Caki2 (cell line): ENCODE data around the gene GNAT3. TPM values are rescaled to one million over a fixed set of nuclear protein-coding genes. Genes with fewer than 3 reads are reported as not detected.

Source experiments
- DNase-seq: peaks from one replicate; pipeline ENCODE4 v3.0.0-alpha.2; 2015; ENCODE audit warnings: low read depth
- in situ Hi-C: cut with HindIII; loops from 2 replicates; pipeline ENCODE4 v1.10.0; 2016; ENCODE audit warnings: low sequenced_read_pairs, low pct_unique_long_range_greater_than_20kb, mixed read lengths
- total RNA-seq: library from RNA; depleted of rRNA; stranded (reverse); fragments of >200 nt; shearing (Covaris generic); gene quantifications from 2 replicates; pipeline ENCODE4 v1.2.3, GENCODE V29; 2014; ENCODE audit warnings: low replicate concordance

The GNAT3 gene
- total RNA-seq, 1 experiment from 2014 or later: not detected

DNA sequence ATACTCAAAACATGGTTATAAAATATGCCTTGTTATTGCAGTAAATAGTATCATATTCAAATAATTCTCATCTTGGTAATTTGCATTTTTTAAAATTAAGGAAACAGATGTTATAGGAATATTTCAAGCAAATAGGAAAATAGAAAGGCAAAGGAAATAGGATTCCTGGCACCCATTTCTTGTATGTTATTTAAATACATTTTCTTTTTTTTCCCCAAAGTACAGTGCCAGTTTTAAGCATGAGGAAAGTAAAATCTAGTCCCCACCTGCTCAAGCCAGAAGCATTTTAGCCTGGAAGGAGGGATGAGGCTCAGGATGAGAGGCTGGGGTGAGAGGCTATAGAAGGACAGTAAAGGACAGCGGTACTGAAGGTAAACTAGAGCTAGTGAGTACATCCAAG lies 38.1 kb downstream of the GNAT3 start:
- in situ Hi-C loops: no loop called here
- no peak for DNase-seq

DNA sequence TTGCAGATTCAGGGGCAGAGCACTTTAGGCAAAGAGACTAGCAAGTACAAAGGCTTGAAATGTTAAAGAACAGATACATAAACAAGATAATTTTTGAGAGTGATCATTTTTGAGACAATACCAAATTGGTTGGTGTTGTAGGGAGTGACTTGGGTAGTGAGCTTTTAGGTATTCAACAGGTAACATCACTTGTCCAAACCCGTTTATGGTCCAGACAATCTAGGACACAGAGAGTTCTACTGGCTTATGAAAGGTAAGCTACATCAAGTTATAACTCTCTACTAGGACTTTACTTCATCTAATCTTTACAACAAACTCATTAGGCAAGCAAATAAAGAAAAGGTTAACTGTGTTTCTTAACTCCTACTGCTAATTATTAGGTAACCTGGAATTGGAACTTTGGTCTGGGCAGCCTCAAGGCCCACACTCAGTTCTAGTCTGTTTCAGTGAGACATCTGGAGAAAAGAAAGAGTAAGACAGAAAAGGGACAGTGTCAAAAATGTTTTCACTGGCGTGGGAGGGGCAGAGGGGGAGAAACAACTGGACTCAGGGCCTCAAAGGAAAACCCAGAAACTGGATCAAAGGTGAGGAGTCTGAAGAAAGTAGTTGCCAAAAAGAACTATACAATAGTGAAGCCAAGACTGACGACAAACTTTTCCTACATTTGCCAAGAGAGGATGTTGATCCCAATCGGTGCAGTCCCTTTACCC lies 39.2 kb downstream of the GNAT3 start:
- in situ Hi-C loops: no loop called here
- no peak for DNase-seq

DNA sequence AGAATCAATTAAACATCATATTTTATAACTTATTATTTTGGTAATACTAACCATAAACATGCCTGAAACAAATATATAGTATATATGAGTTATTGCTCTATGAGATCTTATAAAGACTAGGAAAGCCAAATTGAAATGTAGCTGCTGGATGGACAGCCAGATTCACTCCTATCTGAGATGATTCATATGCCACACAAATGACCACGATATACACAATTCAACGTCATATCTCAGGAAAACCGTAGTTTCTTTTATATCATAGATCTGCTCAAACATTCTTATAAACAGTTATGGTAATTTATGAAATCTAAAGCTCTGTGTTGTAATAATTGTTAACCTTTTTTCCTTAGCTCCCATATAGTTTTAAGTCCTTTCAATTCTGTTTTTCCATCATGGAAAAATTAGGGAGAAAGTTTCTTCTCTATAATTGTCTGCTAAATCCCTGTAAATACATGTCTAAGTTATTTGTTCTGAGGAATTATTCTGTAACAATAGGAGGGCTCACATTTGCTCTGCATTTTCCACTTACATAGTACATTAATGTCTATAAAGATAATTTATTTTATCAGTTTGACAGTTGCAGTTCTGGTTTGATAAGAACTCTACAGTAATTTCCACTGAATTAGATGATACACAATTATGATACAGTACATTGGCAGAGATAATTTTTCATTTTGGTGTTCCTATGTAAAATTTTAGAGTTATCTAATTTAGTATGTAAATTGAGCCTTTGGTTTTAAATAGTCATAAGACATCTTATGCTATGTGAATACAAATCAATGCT lies 42.7 kb downstream of the GNAT3 start:
- in situ Hi-C loops: no loop called here
- DNase-seq: no peak

DNA sequence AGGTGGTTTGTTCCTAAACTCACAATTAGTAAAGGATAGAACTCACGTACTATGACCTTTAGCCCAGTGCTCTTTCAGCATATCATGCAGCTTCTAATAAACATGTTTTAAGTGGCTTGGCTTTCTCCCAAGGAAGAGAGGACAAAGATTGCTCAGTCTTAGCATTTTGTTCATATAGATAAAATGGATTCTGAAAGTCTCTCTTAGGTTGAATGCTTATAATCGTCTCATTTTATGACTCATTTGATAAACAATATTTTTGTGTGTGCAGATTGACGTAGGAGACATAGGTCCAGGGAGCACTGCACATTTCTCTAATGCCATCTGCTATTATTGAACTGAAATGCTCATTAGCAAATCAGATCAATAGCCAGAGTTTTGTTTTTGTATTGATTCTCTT lies 44.8 kb downstream of the GNAT3 start:
- in situ Hi-C loops: no loop called here
- DNase-seq: peak; percentile 4

DNA sequence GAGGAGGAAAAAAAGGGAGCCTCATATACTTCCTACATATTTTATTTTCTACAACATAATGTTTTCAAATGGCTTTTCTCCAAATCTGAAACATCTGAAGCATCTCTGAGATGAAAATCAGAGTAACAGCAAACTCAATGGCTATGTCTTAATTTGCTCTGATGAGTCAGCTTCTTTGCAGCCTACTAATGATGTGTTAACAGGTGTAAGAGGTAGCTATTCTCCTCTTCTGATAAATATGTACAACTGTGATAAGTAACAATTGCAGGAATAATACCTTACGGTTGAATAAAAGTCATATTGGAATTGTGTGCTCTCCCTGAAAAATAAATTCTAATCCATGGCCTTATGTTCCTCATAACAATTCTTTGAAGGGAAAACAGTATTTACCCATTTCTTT lies 45.2 kb downstream of the GNAT3 start:
- no peak for DNase-seq
- in situ Hi-C loops: no loop called here

DNA sequence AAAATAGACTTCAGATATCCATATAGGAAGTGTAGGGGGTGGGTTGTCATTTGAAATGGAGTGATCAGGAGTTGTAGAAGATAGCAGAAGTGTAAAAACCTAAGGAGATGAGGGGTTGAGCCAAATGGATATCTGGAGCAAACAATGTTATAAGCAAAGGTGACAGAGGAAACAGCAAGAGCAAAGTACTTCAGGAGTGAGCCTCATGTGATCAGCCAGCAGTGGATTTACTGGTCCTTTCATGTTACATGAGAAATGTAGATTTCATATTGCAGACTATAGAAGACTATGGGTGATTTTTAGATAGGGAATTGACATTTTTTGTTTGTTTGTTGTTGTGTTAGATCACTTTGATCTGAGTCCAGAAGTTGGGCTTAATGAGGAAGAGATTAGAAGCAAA lies 47.7 kb downstream of the GNAT3 start:
- in situ Hi-C loops: no loop called here
- no peak for DNase-seq

DNA sequence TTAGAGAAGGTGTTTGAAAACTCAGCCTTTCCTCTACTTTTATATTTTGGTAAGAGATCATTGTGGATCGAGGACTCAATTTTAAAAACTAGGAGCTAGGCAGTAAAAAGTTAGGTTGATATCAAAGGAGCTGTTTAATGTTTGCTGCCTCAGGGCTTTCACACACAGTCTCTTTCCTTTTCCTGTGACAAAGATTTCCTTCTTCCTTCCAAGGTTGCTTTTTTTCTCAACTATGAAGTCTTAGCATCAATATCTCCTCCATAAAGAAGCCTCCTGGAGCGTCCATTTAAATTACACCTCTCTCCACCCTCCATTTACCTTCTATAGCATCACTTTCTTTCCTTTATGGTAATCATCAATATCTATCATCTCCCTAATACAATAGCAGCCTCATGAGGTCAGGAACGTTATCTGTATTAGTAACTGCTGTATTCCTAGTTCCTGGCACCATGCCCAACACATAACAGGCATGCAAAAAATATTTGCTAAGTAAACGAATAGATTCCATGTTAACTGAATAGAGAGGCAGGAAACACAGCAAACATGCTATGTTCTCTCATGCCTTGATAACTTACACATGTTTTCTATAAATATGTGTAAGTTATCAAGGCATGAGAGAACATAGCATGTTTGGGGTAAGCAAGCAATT lies 48.5 kb downstream of the GNAT3 start:
- DNase-seq: no peak
- in situ Hi-C loops: no loop called here

DNA sequence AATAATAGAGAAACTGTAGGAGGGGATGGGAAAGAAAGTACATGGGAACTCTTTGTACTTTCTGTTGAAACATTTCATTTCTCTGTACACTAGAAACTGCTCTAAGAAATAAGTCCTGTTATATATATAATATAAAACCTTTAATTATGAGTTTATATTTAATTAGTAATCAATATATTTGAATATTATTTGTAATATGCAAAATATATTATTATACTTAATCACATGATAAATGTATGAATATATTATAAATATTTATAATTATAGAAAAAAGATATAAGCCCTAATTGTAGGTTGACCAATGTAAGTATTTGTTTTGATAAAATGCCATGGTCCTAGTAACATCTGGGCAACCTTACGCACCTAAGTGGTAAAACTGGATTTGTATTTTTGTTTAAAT lies 51.0 kb downstream of the GNAT3 start:
- DNase-seq: no peak
- in situ Hi-C loops: no loop called here

DNA sequence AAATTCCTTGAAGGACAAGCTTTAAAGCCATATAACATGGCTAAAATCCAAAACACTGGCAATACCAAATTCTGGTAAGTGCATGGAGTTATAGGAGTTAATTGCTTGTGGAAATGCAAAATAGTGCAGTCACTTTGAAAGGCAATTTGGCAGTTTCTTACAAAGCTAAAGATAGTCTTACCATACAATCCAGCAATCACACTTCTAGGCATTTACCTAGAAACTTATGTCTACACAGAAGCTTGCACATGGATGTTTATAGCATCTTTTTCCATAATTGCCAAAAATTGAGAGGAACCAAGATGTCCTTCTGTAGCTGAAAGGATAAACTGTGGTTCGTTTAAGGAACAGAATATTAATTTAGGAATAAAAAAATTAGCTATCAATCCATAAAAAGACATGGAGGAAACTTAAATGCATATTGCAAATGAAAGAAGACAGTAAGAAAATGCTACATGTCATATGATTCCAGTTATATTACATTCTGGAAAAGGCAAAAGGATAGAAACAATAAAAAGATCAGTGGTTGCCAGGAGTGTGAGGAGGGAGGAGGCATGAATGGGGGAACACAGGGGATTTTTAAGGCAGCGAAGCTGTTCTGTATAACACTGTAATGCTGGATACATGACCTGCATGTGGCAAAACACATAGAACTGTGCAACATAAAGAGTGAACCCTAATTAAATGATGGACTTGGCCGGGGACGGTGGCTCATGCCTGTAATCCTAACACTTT lies 51.9 kb downstream of the GNAT3 start:
- DNase-seq: no peak
- in situ Hi-C loops: no loop called here

DNA sequence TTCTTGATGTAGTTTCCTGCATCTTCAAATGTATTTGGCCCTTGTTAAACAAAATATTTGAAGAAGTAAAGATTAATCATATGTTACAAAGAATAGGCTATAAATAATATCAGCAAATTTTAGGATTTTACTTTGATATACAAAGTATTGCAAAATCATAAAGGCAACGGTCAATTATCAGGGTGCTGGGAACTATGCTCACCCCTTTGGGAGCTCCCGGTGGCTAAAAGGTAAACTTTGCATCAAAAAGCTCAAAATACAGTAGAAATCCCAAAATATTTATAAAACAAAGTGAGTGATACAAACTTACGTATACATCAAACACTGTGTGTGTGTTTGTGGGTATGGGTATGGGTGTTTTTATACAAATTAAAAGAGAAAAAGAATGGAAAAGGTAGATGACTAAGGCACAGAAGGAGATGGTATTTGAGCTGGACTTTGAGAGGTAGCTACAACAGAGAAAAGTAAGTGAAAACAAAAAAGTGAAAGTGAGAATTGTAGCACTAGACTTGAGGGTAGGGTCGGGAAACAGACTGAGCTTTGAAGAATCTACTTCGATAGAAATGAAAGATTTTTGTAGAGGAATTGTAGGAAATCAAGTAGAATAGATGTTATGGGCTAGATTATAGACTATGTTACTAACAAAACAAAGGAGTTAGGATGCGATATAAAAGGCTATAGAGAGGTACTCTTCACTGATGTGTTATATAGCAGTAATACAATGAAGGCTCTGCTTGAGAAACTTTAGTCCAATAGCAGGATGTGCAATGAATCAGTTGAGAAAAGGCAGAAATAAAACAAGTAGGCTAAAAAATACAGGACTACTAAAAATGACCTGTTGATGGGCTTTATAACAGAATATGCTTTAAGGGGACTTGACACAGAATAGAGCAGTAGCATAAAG lies 52.8 kb downstream of the GNAT3 start:
- in situ Hi-C loops: no loop called here

DNA sequence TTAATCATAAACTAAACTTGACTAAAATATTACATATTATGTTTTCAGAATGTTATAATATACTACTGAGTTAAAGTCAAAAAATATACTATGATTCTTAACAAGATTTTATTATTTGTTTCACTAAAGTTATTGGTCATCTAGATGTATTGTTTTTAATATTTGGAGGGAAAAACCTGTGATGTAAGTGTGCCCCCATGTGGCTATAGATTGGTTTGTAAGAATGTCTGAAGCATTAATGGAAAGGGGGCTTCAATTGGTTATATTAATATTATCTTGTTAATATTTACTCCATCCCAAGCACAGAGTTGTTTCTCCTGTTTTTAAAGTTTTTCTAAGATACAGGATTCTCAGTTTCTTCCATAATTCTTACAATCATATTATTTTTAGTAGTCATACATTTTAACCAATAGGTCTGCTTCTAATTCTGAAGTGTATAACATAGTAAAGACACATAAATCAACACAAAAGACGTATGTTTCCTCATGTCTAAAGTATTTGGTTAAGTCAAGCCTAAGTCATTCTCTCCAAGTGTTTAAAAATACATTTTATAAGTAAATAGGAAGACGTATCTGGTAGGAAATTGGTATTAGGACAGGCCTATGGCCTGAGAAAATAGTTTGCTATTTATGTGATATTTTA lies 58.0 kb downstream of the GNAT3 start:
- in situ Hi-C loops: no loop called here
- DNase-seq: no peak

More for the DNA sequence above, 52.8 kb downstream of the GNAT3 start:
- no peak for DNase-seq

DNA sequence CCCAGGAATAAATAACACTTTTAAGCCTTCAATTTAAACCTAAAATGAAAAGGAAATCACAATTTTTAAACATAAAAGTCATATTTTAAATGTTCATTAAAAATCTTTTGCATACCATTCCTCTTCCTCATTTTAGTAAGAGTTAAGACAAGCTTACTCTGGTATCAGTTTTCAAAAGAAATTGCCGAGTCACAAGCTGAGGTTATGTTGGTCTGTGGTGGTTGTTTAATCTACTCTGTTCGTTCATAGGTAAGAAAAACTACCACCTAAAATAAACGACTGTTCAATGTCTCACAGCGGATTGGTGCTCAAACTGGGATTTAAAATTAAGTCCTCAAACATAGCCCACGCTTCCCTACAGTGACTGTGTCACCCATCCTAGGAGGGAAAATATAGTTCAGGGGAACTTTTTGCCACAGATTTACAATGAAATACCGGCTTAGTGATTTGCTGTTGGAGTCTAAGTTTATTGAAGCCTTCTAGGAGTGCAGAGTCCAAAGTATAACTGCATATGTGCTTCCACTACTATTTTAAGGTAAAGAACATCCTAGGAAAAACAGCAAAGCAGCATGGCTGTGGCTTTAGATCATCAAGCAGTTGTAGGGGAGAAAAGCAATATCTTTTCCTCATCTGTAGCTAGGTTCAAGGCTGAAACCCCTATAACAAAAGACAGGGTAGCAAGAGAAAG lies 61.1 kb downstream of the GNAT3 start:
- in situ Hi-C loops: no loop called here
- DNase-seq: no peak

DNA sequence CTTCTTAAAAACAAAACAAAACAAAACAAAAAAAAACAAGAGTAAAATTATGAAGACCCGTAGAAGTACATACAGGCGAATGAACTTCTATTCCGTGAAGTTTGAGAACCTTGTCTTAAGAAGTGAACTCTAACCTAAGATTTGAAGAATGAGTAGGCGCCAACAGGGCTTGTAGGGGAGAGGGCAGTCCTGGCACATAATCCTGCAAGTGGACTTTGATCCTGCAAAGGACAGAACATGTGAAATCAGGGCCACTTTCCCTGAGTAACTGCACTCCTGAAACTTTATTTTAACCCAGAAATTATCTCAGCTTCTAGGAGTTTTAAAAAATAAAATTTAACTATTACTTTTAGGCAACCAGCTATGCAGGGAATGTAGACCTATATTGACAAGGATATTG lies 62.0 kb downstream of the GNAT3 start:
- no peak for DNase-seq
- in situ Hi-C loops: no loop called here

DNA sequence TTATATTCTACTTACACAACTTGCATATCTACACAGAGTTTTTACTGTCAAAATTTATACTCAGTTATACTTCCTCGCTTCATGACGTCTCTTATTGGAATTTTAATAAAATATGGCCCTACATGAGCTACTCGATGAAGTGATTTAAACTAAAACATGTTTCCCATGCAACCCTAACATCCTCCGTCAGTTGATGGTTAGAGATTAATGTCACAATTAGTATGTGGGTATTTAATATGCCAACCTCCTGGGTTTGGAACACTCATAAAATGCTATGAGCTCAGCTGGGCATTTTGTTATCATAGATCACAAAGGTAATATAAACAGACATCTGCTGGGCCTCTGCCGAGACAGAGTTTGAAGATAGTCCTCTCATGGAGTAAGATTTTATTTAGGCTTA lies 66.5 kb downstream of the GNAT3 start:
- no peak for DNase-seq
- in situ Hi-C loops: no loop called here

DNA sequence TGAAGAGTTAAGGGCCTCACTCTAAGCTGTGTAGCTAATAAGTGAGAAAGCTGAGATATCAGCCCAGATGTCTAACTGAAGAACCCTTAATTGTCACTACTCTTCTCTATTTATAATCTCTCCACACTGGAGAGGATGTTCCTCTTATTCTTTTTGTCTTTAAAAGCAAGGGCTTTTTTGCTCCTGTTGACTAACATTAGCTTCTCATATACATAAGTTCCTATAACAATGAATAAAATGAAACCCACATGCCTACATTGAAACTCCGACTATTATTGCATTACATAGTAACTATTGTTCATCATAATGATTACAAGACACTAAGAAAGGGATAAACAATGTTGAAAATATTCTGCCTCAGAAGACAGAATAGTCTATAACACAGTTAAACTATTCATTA lies 67.1 kb downstream of the GNAT3 start:
- DNase-seq: no peak
- in situ Hi-C loops: no loop called here

DNA sequence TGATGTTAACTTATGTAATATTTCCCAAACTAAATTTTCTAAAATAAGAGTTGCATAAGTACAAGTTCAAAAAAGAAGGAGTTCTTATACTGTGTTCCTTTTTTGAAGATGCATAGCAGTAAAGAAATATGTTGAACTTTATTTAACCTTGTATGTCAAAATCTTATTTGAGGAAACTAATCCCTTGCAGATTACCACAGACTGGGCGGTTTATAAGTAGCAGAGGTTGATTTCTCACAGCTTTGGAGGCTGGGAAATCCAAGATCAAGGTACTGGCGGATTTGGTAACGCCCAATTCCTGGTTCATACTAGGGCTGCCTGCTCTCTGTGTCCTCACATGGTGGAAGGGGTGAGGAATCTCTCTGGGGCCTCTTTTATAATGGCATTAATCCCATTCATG lies 68.5 kb downstream of the GNAT3 start:
- no peak for DNase-seq
- in situ Hi-C loops: no loop called here

DNA sequence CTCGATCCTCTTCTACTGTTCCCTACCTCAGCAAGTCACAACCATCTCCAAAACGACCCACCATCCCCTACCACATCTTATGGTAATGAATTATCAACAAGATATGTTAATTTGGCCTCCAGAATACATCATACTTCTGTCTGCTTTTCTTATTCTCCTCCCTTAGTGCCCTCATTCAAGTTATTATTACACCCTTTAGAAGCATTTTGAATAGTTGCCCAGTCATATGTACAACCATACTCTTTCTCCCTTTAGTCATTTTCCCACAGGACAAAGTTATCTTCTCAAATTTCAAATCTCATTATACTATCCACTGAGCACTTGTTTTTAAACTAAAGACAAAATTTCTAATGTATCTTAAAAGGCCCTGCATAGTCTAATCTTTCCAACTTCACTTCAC lies 71.0 kb downstream of the GNAT3 start:
- in situ Hi-C loops: no loop called here
- no peak for DNase-seq
